K562 (cell line): ENCODE measurements around the gene CENPV. TPM values are rescaled to one million over a fixed set of nuclear protein-coding genes. Genes with fewer than 3 reads are reported as not detected.
A peak's percentile ranks its signal among the peaks of the same experiment; 100 is the strongest.

Source experiments
- ARID2 ChIP-seq: fragments of 450-650 bp; IDR thresholded peaks from 2 replicates; pipeline ENCODE4 v1.6.1; 2017; ENCODE audit warnings: antibody characterized with exemption, mild to moderate bottlenecking
- CREB1 ChIP-seq, 2 experiments: sonication (generic) in 1 of 2; formaldehyde crosslinking in 1 of 2; IDR thresholded peaks; 2 replicates each; pipeline versions ENCODE4 v1.6.1 to v1.8.0; 2012 to 2022; ENCODE audit warnings: inconsistent platforms in 1 of 2, mild to moderate bottlenecking in 1 of 2, missing genetic modification reagents in 1 of 2, moderate library complexity in 1 of 2
- DACH1 ChIP-seq: fragments of 450-650 bp; IDR thresholded peaks from 2 replicates; pipeline ENCODE4 v1.6.1; 2018; ENCODE audit not compliant: partially characterized antibody
- GATAD2B ChIP-seq: fragments of 450-650 bp; IDR thresholded peaks from 2 replicates; pipeline ENCODE4 v1.6.1; 2017; ENCODE audit warnings: mild to moderate bottlenecking, borderline replicate concordance
- KDM5B ChIP-seq: fragments of 200-600 bp; sonication (generic); IDR thresholded peaks from 2 replicates; pipeline ENCODE4 v1.6.1; 2012; ENCODE audit warnings: low read depth, mild to moderate bottlenecking, moderate library complexity, low read length, control low read depth, inconsistent platforms; ENCODE audit not compliant: insufficient replicate concordance
- KHSRP ChIP-seq: fragments of 450-650 bp; IDR thresholded peaks from 2 replicates; pipeline ENCODE4 v1.6.1; 2017
- MYBL2 ChIP-seq, 2 experiments: fragments of 450-650 bp in 1 of 2; sonication (generic) in 1 of 2; formaldehyde crosslinking in 1 of 2; IDR thresholded peaks; 2 replicates each; pipeline versions ENCODE4 v1.6.1 to v1.8.1; 2017 to 2022; ENCODE audit warnings: borderline replicate concordance in 1 of 2, inconsistent platforms in 1 of 2, low read depth in 1 of 2, mild to moderate bottlenecking in 1 of 2, missing genetic modification reagents in 1 of 2, moderate library complexity in 1 of 2
- NCOA6 ChIP-seq: fragments of 450-650 bp; IDR thresholded peaks from 2 replicates; pipeline ENCODE4 v1.6.1; 2017; ENCODE audit warnings: mild to moderate bottlenecking
- NRF1 ChIP-seq, 2 experiments: fragments of 450-650 bp; IDR thresholded peaks in 1 of 2; conservative IDR thresholded peaks in 1 of 2; 2 replicates each; pipeline ENCODE4 v1.6.1; 2014; ENCODE audit warnings: mild to moderate bottlenecking in 2 of 2
- PHF8 ChIP-seq: fragments of 200-600 bp; sonication (generic); IDR thresholded peaks from 2 replicates; pipeline ENCODE4 v1.6.1; 2012; ENCODE audit warnings: mixed run types, mild to moderate bottlenecking, inconsistent platforms, low read length, moderate library complexity, borderline replicate concordance
- POLR2H ChIP-seq: IDR thresholded peaks from 2 replicates; pipeline ENCODE4 v1.6.1; 2016; ENCODE audit warnings: missing genetic modification characterization, low read depth, mild to moderate bottlenecking, control low read depth, missing compliant biosample characterization, moderate library complexity
- TCF7 ChIP-seq: sonication (generic); IDR thresholded peaks from 2 replicates; pipeline ENCODE4 v1.6.1; 2016; ENCODE audit warnings: antibody characterized with exemption, borderline replicate concordance
- ZEB2 ChIP-seq: fragments of 450-650 bp; IDR thresholded peaks from 2 replicates; pipeline ENCODE4 v1.6.1; 2016
- polyA plus RNA-seq, 8 experiments: library from polyadenylated mRNA; depleted of rRNA in 4 of 8; stranded (reverse) in 5 of 8; unstranded in 3 of 8; fragments of >200 nt; fragmentation: Nextera tagmentation in 2 of 8; fragmentation: Illumina TruSeq in 1 of 8; extraction: Ambion mirVana in 2 of 8; extraction: Trizol in 1 of 8; gene quantifications; 2 replicates each; pipeline versions ENCODE4 v1.2.1 to v1.2.3, GENCODE V29; 2011 to 2014; ENCODE audit warnings: inconsistent platforms in 1 of 8, missing spikeins in 1 of 8
- total RNA-seq, 7 experiments: library from RNA; depleted of rRNA in 6 of 7; stranded (reverse); fragments of >200 nt in 6 of 7; fragmentation: Illumina TruSeq in 2 of 7; extraction: Trizol in 2 of 7; gene quantifications; 2 replicates each; pipeline versions ENCODE4 v1.2.1 to v1.2.3, GENCODE V29; 2011 to 2021; ENCODE audit warnings: low replicate concordance in 1 of 7
- TF ChIP-seq, protein P1 (sequence below): fragments of 450-650 bp; IDR thresholded peaks from 2 replicates; pipeline ENCODE4 v1.6.1; 2016; ENCODE audit warnings: missing biosample characterization, missing genetic modification characterization
- TF ChIP-seq, protein P2 (sequence below): sonication (generic); formaldehyde crosslinking; IDR thresholded peaks from 2 replicates; pipeline ENCODE4 v1.8.0; 2022; ENCODE audit warnings: missing genetic modification reagents, mild to moderate bottlenecking, borderline replicate concordance
- TF ChIP-seq, protein P3 (sequence below): sonication (generic); formaldehyde crosslinking; IDR thresholded peaks from 2 replicates; pipeline ENCODE4 v1.8.0; 2022; ENCODE audit warnings: mild to moderate bottlenecking, missing genetic modification reagents
- TF ChIP-seq, protein P4 (sequence below), 2 experiments: fragments of 250-450 bp in 1 of 2; fragments of 450-650 bp in 1 of 2; sonication (Bioruptor Pico) in 1 of 2; IDR thresholded peaks; 2 replicates each; pipeline versions ENCODE4 v1.6.1 to v1.8.0; 2016 to 2021; ENCODE audit warnings: mild to moderate bottlenecking in 2 of 2, moderate library complexity in 2 of 2, missing compliant biosample characterization in 1 of 2, missing genetic modification characterization in 1 of 2

Gene CENPV
- total and polyA plus RNA-seq, 9 of the 15 experiments (the other 6 are each of a cell fraction or from before 2014, with no cell fraction given), result 17.8 to 131 (median 89.3) TPM

DNA sequence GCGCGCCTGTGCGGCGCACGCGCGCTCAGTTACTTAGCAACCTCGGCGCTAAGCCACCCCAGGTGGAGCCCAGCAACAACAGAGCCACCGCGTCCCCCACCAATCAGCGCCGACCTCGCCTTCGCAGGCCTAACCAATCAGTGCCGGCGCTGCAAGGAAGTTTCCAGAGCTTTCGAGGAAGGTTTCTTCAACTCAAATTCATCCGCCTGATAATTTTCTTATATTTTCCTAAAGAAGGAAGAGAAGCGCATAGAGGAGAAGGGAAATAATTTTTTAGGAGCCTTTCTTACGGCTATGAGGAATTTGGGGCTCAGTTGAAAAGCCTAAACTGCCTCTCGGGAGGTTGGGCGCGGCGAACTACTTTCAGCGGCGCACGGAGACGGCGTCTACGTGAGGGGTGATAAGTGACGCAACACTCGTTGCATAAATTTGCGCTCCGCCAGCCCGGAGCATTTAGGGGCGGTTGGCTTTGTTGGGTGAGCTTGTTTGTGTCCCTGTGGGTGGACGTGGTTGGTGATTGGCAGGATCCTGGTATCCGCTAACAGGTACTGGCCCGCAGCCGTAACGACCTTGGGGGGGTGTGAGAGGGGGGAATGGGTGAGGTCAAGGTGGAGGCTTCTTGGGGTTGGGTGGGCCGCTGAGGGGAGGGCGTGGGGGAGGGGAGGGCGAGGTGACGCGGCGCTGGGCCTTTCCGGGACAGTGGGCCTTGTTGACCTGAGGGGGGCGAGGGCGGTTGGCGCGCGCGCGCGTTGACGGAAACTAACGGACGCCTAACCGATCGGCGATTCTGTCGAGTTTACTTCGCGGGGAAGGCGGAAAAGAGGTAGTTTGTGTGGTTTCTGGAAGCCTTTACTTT, 27.6 kb upstream of the CENPV start, which contains the start of gene UBB (continued):
- TF ChIP-seq MYBL2 (IDR thresholded peaks at IDR 0.05; ENCODE audit: low read depth) (peak; percentile 89), MYBL2 (CRISPR knock-in tag; IDR thresholded peaks at IDR 0.05; ENCODE audit: borderline replicate concordance) (no peak), NCOA6 (peak; percentile 100), KDM5B (peak; percentile 99), GATAD2B (peak; percentile 52; the same call in 1 of the 2 replicates), POLR2H (peak; percentile 98), KHSRP (peak; percentile 61; the same call in 1 of the 2 replicates), DACH1 (peak; percentile 22), CREB1 (IDR thresholded peaks at IDR 0.05) (peak; percentile 80; the same call in 1 of the 2 replicates), CREB1 (CRISPR knock-in tag; IDR thresholded peaks at IDR 0.05) (peak; percentile 90), PHF8 (peak; percentile 90), ARID2 (no peak), ZEB2 (peak; percentile 42; the same call in 1 of the 2 replicates), TCF7 (no peak), NRF1 (conservative IDR thresholded peaks at IDR 0.05 in 1 of 2, IDR thresholded peaks at IDR 0.05 in 1 of 2) (peak; percentile 89 to 90)
- TF ChIP-seq, protein P1, sequence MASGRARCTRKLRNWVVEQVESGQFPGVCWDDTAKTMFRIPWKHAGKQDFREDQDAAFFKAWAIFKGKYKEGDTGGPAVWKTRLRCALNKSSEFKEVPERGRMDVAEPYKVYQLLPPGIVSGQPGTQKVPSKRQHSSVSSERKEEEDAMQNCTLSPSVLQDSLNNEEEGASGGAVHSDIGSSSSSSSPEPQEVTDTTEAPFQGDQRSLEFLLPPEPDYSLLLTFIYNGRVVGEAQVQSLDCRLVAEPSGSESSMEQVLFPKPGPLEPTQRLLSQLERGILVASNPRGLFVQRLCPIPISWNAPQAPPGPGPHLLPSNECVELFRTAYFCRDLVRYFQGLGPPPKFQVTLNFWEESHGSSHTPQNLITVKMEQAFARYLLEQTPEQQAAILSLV (tag), result peak; percentile 92
- TF ChIP-seq, protein P2, sequence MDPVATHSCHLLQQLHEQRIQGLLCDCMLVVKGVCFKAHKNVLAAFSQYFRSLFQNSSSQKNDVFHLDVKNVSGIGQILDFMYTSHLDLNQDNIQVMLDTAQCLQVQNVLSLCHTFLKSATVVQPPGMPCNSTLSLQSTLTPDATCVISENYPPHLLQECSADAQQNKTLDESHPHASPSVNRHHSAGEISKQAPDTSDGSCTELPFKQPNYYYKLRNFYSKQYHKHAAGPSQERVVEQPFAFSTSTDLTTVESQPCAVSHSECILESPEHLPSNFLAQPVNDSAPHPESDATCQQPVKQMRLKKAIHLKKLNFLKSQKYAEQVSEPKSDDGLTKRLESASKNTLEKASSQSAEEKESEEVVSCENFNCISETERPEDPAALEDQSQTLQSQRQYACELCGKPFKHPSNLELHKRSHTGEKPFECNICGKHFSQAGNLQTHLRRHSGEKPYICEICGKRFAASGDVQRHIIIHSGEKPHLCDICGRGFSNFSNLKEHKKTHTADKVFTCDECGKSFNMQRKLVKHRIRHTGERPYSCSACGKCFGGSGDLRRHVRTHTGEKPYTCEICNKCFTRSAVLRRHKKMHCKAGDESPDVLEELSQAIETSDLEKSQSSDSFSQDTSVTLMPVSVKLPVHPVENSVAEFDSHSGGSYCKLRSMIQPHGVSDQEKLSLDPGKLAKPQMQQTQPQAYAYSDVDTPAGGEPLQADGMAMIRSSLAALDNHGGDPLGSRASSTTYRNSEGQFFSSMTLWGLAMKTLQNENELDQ (CRISPR knock-in tag), result no peak
- TF ChIP-seq, protein P3, sequence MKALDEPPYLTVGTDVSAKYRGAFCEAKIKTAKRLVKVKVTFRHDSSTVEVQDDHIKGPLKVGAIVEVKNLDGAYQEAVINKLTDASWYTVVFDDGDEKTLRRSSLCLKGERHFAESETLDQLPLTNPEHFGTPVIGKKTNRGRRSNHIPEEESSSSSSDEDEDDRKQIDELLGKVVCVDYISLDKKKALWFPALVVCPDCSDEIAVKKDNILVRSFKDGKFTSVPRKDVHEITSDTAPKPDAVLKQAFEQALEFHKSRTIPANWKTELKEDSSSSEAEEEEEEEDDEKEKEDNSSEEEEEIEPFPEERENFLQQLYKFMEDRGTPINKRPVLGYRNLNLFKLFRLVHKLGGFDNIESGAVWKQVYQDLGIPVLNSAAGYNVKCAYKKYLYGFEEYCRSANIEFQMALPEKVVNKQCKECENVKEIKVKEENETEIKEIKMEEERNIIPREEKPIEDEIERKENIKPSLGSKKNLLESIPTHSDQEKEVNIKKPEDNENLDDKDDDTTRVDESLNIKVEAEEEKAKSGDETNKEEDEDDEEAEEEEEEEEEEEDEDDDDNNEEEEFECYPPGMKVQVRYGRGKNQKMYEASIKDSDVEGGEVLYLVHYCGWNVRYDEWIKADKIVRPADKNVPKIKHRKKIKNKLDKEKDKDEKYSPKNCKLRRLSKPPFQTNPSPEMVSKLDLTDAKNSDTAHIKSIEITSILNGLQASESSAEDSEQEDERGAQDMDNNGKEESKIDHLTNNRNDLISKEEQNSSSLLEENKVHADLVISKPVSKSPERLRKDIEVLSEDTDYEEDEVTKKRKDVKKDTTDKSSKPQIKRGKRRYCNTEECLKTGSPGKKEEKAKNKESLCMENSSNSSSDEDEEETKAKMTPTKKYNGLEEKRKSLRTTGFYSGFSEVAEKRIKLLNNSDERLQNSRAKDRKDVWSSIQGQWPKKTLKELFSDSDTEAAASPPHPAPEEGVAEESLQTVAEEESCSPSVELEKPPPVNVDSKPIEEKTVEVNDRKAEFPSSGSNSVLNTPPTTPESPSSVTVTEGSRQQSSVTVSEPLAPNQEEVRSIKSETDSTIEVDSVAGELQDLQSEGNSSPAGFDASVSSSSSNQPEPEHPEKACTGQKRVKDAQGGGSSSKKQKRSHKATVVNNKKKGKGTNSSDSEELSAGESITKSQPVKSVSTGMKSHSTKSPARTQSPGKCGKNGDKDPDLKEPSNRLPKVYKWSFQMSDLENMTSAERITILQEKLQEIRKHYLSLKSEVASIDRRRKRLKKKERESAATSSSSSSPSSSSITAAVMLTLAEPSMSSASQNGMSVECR, result peak; percentile 41; the same call in 1 of the 2 replicates
- TF ChIP-seq, protein P4, sequence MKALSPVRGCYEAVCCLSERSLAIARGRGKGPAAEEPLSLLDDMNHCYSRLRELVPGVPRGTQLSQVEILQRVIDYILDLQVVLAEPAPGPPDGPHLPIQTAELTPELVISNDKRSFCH (CRISPR knock-in tag; IDR thresholded peaks at IDR 0.05), result no peak
- TF ChIP-seq, protein P4 (tag; IDR thresholded peaks at IDR 0.05), result peak; percentile 73; the same call in 1 of the 2 replicates
